GM21390 (cell line): ENCODE data around the gene SHISAL1.

Experiments used
- ATAC-seq: cut with Tn5 transposase; IDR thresholded peaks from one replicate; pipeline ENCODE4 v1.9.1; 2021; ENCODE audit not compliant: unreplicated experiment

Gene SHISAL1

DNA sequence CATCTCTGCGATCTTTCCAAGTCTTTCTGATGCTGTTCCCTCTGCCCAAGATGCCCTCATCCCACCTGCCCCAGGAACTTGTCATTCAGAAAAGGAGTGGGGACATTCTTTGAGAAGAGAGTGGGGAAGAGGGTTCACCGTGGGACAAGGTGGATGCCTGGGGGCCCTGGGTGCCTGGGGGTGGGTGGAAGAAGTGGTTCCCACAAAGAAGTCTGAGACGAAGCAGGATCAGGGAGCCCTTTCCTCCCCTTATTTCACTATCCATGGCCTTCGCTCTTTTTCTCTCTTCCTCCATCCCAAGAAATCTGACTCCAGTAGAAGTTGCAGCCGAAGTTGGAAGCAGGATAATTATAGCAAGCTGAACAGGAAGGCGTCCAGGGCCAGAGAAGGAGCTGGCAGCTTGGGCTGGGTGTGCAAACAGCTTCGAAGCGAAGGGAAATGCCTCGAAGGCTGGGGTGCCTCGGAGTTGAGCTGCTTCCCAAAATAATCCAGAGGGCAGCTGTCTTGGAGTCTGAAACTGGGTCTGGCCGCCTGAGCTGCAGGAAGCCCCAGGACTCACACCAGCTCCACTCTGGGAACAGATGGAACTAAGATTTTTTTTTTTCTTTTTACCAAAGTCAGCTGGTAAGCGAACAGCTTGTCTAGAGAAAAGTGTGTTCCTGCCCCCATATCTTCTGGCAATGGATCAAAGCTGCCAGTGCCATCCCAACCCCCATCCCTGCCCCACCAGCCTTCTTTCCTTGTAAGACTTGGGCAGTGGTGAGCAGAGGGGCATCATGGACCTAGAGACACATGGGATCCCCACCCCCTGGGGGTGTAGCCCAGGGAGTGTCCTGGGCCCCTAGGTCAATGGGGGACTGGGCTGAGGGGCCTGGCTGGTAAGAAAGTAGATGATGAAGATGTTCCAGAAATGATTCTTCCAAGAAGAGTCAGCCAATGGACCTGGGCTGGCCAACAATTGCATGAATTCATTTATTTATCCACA is 100.5 kb downstream of the SHISAL1 start:
- no peak for ATAC-seq

DNA sequence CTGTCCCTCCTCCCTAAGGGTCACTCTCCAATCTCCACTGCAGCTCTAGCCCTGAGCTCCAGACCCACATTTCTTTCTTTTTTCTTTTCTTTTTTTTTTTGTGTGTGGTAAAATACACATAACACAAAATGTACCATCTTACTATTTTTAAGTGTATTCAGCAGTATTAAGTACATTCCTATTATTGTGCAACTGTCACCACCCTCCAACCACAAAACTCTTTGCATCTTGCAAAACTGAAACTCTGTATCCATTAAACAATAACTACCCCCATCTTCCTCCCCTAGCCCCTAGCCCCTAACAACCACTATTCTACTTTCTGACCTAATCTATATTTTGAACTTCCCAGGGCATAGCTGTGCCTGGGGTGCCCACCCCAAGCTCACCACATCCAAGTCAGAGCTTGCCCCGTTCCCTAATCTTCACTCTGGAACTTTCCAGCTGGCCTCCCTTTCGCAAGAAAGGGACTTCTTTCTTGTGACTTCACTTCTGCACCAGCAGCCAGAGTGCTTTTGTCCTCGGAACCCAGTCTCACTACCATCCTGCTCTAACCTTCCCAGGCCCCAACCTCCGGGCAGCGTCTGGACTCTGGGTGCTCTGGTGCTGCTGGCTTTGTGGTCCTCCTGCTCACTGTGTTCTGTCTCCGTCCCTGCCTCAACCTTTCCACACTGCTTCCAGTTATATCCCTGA is 101.3 kb downstream of the SHISAL1 start:
- no peak for ATAC-seq

DNA sequence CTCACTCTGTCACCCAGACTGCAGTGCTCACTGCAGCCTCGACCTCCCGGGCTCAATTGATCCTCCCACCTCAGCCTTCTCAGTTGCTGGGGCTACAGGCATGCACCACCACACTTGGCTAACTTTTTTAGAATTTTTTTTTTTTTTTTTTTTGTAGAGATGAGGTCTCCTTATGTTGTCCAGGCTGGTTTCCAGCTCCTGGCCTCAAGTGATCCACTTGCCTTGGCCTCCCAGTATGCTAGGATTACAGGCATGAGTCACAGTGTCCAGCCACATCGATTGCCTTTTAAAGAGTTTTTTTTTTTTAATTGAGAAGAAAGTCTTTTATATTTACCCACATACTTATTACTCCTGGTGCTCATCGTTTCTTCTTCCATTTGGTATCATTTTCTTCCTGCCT is 102.0 kb downstream of the SHISAL1 start:
- no peak for ATAC-seq

DNA sequence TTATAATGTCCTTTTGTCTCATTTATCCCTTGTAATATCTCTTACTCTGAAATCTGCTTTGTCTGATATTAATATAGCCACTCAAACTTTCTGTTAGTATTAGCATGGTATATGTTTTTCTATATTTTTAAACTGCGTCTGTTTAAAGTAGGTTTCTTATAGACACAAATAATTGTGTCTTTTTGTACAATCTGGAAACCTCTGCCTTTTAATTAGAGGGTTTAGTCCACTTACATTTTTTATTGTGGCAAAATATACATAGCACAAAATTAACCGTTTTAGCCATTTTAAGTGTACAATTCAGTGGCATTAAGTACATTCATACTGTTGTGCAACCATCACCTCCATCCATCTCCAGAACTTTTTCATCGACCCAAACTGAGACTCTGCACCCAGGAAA is 103.4 kb downstream of the SHISAL1 start:
- ATAC-seq = no peak

DNA sequence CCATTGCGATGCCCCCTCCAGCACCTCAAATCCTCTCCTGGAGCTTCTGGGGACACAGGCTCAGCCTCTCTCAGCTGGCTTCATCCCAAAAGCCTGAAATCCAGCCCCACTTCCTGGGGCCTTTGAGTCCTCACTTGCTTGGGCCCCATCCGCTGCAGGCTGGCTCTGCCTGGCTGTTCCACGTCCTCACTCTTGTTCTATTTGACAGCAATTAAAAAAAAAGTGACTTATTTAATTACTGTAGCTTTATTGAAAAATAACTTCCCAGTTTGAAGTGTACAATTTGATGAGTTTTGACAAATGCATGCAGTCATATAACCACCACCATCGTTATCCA is 104.8 kb downstream of the SHISAL1 start:
- no peak for ATAC-seq

DNA sequence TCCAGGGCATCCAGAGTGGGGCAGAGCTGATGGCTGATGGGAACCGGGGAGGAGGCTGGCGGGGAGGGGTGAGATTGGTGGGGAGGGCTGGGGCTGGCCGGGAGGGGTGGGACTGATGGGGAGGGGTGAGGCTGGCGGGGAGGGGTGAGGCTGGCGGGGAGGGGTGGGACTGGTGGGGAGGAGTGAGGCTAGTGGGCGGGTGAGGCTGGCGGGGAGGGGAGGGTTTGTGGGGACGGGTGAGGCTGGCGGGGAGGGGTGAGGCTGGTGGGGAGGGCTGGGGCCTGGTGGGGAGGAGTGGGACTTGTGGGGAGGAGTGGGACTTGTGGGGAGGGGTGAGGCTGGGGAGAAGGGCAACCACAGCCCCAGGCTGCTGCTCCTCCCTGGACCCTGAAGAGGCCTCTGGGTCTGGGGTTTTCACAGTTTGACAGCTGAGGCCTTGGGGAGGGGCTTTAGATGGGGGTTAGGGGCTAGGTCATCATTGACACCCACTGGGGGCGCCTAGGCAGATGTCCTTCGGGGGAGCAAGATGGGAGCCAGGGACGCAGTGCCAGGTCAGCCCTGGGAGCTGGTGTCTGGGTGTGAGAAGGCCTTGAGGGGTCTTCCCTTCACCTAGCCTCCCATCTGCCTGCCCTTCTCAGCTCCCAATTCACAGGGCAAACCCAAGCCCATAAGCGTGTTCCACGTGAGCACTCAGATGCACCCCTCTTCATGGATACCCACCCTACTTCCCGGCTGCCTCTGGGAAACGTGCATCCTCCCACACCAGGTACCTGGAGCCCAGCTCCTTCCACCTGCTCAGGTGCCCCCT is 105.4 kb downstream of the SHISAL1 start:
- no peak for ATAC-seq

DNA sequence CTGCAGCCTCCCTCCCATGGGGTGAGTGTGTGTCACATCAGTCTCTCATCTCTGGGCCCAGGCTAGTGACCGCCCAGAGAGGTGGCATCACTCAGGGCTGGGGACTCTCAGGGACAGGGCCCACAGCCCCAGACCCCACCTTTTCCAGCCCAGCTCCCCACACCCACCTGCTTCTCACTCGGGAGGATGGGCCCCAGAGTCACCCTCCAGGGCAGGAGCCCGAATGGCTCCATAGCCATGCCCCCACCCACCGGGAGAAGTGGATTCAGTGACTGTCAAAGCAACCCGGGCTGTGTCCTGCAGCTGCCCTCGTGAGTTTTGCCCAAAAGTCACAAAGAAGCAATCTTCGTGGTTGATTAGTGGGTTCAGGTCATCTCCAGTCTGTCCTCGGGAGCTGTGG is 106.1 kb downstream of the SHISAL1 start:
- no peak for ATAC-seq

DNA sequence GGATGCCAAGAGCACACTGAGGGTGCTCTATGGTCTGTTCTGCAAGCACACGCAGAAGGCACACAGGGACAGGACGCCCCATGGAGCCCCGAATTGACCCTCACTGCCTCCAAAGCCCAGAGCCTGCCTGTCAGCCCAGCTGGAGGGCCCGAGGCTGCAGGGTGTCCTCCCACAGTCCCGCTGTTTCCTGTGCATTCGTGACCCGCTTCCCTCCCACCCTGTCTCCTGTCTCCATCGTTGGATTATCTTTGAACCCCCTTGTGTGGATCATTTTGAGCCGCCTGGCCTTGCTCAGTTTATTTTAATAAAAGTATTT is 106.5 kb downstream of the SHISAL1 start:
- ATAC-seq = no peak

DNA sequence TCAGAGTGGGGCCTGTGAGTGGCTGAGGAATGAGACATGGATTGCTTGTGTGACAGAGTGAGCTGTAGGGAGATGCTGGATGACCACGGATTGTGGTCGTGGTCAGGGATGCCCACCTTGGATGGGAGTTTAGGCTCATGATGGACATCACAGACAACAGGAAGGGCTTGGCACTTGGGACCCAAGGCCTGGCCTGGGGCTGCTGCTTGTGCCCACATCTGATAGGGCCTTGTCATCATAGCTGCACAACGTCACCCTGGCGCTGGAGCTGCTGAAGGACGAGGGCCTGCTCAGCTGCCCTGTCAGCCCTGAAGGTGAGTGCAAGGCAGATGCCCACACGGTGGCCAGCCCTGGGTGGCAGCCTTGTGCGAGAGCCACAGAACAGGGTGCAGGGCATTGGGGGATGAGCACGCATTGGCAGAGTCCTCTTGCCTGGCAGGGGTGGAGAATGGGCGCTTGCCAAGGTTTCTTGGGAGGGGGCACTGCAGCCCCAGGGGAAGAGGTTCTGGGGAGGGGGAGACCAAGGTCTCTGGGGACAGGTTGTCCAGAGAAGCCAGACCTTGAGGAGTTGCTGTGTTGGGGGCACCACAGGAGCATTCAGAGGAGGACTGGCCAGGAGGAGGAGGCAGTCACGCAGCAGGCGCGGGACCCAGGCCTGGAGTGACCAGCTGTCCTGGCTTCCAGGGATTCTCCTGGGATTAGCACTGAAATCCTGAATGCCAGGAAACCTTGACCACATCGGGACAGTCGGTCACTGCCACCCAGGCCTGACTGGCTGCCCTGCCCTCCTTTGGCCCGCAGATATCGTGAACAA is 107.0 kb downstream of the SHISAL1 start:
- no peak for ATAC-seq

DNA sequence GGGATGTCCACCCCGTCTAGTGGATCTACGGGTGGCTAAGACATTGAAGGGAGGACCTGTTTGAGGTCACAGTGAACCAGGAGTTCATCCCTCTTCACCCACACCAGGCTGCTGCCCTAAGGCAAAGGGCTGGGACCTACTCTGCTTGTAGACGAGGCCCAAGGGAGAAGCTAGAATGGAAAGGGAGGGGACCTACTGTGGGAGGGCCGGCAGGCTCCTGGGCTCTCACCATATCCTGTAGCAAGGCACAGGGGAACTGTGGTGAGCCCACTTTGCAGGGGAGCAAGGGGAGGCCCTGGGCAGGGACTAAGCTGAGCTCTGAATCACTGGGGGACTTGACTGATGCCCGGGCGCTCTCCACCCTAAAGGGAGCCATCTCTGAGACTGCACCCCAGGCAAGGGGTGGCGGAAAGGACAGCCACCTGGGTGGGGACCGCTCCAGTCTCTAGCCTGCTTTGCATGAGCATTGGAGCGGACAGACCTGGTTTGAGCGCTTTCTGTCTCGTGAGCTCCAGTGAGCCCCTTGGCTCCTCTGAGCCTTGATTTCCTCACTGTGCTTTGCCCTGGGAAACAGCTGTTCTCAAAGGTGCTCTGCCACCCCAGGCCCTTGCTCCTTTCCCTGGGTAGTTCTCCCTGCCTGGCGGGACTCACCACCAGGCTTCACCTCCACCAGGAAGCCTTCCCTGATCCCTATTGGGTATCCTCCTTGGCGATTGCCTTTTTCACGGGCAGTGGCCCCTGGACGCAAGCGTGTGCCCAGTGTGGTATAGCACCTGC is 107.8 kb downstream of the SHISAL1 start:
- ATAC-seq = no peak

DNA sequence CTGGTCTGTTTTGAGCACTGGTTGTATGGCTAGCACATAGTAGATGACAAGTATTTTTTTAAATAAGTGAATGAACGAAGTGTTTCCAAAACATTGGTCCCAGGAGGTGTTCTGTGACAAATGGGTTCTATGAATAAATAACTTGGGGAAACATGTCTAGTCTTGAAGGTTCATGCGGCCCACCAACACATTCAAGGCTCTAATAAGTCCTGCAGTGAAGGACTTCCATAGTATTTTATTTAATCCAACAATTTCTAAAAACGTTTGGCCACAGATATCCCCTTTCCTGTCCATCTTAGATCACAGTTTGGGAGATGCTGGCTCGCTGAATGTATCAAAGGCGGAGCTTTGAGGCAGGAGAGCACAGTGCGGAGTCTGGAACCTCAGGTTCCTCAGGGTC is 109.5 kb downstream of the SHISAL1 start:
- ATAC-seq = no peak

DNA sequence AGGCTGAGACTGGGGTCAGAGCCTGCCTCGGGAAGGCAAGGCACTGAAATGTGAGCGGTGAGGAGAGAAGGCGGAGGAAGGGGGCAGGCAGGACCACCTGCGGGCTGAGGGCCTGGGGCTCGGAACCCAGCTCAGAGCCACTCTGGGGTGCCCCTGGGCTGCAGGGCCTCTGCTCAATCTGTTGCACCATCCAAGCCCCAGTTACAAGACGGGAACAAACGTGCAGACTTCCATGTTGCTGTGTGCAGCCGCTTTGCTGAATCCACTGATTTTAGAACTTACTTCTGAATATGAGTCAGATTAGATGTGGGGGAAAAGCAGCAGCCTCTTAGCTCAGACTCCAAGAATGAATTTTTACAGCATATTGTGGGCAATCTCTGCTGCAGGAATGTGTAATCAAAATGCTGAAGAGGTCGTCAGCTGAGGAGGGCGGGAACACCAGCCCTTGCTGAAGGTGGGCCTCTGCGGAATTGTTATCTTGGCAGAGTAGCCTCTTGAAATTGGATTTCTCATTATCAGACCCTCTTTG is 110.4 kb downstream of the SHISAL1 start:
- ATAC-seq = no peak

DNA sequence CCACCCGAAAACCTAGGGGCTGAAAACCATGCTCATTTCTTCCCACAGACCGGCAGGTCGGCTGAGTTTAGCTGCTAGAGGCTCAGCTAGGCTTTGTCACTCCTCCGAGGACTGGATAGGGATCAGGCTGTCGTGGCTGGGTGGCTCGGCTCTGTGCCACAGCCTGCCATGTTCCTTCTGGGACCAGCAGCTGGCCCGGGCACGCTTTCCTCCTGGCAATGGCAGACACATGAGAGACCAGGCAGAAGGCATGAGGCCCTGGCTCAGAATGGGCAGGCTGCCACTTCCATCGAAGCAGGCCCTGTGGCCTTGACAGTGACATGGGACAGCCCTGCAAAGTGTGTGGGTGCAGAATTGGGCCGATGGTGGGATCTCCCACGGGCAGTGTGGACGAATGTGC is 111.1 kb downstream of the SHISAL1 start:
- no peak for ATAC-seq

DNA sequence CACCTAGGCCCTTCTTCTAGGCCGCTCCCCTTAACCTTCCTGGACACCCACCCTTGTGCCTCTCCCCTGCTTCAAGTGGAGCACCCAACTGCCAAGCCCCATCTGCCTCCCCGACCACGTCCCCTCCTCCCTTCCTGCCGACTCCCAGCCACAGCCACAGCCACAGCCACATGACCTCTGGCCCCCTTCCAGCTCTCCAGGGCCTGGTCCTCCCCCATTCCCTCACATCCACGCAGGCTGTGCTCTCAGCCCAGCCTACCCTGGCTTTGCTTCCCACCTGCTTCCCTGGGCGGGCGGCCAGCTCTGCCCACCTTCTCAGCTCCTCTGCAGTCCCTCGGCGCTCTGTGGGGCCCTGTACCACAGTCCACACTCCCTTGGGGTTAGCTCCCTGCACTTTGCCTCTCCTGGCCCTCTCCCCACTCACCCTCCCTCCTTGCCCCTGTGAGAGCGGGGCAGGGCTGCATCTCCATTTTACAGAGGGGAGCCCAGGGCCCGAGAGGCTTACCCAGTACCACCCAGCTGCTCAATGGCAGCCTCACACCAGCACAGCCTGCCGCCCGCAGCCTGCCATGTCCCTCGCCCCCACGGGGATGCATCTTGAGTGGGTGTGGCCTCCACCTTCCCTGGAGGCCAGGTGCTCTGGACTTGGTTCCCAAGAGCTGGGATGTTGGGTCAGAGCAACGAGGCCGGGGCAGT is 111.7 kb downstream of the SHISAL1 start:
- no peak for ATAC-seq

DNA sequence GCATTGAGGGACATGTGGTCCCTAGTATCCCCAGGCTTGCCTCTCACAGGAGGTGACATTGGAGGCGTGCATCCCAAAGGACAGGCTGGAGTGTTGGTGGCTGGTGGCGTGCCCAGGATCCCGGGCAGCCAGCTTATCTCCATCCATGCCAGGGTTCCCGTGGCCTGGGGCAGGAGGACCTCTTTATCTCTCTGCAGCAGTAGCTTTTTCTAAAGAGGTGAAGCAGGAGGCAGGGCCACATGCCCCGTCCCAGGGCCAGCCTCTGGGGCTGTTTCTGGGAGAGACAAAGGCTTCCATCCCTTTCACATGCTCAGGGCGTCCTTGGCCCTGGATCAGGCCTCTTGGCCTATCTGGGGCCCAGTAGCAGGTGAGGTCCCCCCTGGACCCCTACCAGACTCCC is 112.3 kb downstream of the SHISAL1 start:
- ATAC-seq = no peak

DNA sequence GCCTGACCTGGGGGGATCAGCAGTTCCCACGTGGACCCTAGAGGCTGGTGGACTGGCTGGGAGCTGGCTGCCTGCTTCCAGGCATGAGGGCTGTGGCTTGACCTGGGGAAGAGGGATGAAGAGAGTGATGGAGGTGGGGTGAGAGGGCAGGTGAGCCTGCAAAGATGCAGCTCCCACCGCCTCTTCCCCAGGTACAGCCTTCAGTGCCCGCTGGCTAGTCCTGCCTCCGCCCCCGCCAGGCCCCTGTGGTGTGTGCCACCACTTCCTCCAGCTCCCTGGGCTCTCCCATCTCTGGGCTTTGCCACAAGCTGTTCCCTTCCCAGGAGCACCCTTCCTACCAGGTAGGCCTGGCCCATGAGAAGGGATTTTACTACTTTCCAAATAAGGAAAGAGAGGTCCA is 112.9 kb downstream of the SHISAL1 start:
- ATAC-seq = no peak

DNA sequence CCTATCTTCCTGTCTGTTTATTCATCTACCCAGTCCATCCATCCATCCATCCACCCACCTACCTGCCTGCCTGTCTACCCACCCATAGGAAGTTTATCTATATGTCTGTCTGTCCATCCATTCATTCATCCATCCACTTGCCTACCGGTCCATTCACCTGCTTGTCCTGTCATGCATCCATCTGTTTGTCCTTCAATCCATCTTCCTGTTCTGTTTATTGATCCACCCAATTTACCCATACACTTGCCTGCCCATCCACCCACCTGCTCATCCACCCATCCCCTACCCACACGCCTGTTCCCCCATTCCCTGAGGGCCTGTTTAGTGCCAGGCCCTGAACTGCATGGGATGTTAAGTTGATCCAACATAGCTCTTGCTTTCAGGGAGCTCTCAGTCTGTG is 113.6 kb downstream of the SHISAL1 start:
- no peak for ATAC-seq

DNA sequence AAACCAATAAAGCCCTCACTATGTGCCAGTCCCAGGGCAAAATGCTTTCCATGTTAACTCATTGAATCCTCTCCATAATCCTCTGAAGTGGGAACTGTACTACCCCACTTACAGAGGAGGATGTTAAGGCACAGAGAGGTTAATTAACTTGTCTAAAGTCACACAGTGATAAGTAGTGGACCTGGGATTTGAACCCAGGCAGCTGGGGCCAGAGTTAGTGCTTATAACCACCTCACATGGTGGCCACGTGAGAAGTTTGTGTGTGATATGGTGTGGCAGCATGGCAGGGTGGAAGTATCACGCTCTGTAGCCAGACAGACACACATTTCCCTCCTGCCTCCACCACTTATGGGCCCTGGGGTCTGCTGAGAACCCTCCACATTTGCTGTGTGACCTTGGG is 115.5 kb downstream of the SHISAL1 start:
- no peak for ATAC-seq

DNA sequence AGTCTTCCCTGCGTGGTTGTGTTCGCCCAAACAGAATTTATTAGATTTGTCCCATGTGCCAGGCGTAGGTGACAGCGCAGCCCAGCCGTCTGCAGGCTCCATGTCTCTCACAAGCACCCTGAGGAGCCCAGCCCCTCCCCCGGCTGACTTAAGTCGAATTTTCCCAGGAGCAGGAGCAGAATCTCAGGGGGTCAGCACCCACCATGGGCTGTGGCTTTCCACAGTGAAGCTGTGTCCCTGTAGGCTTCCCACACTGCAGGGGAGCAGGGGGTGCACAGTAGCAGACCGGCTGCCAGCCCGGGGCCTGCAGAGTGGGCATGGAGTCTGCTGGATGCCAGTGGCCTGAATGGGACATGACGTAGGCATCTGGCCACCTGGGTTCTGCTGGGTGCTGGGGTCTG is 116.0 kb downstream of the SHISAL1 start:
- no peak for ATAC-seq
